Thoracic aorta (tissue), 2 donors: ENCODE measurements around the gene TAC4. TPM values are rescaled to one million over a fixed set of nuclear protein-coding genes. Genes with fewer than 3 reads are reported as not detected.

Experiments used
- ATAC-seq: fragments of 150-250 bp; one replicate; pipeline ENCODE4 v1.8.0; 2017; ENCODE audit warnings: low read depth; ENCODE audit not compliant: insufficient number of reproducible peaks, low FRiP score
- DNase-seq: peaks from one replicate; pipeline ENCODE4 v3.0.0-alpha.2; 2020; ENCODE audit warnings: low spot score
- H3K27ac ChIP-seq, 2 donors: fragments of 200-600 bp; sonication (generic); 1 replicate in 1 of 2; 2 replicates in 1 of 2; pipeline ENCODE4 v1.5.1; 2016; ENCODE audit warnings: mild to moderate bottlenecking in 2 of 2, moderate library complexity in 2 of 2
- H3K27me3 ChIP-seq: fragments of 200-600 bp; sonication (generic); replicated peaks from 2 replicates; pipeline ENCODE4 v1.6.0; 2016; ENCODE audit warnings: mild to moderate bottlenecking; ENCODE audit not compliant: insufficient read depth
- H3K36me3 ChIP-seq: fragments of 200-600 bp; sonication (generic); one replicate; pipeline ENCODE4 v1.5.1; 2016
- H3K4me1 ChIP-seq, 2 donors: fragments of 200-600 bp; sonication (generic); 1 replicate in 1 of 2; 2 replicates in 1 of 2; pipeline versions ENCODE4 v1.5.1 to v1.6.0; 2016; ENCODE audit warnings: low read depth in 2 of 2, mild to moderate bottlenecking in 1 of 2; ENCODE audit not compliant: control insufficient read depth in 1 of 2
- H3K4me3 ChIP-seq: fragments of 200-600 bp; sonication (generic); 2 replicates; pipeline ENCODE4 v1.5.1; 2016; ENCODE audit warnings: mild to moderate bottlenecking
- H3K9me3 ChIP-seq: fragments of 200-600 bp; sonication (generic); 2 replicates; pipeline ENCODE4 v1.5.1; 2016
- total RNA-seq, 2 donors: library from RNA; depleted of rRNA; stranded (reverse); fragments of >200 nt; gene quantifications; one replicate each; pipeline versions ENCODE4 v1.1.0 to v1.2.3, GENCODE V29; 2016
- TF ChIP-seq, protein P1 (sequence below): fragments of 200-600 bp; sonication (generic); IDR thresholded peaks from one replicate; pipeline ENCODE4 v1.5.1; 2019; ENCODE audit warnings: antibody characterized with exemption

TAC4 gene
- total RNA-seq, 2 donors from 2014 or later: not detected

DNA sequence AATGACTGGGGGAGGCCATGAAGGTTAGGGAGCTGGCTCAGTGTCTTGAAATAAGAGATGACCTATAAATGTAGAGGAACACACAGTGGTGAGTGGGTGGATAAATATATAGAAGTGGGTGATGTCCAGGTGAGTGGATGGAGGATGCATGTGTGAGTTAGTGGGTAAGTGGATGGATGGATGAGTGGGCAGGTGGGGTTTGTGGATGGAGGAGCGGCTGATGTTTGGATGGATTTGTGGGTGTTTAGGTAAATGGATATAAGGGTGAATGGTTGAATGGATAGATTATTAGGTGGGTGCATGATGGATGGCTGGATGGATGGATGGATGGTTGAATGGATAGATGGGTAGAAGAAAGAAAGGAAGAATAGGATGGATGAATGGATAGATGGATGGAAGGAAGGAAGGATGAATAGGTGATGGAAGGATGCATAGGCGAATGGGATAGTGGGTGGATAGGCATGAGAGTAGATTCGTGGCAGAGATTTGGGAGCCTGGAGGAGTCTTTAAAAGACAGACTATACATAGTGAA, 19.1 kb upstream of the TAC4 start:
- no peaks in the 10 kb centered on the region for H3K27me3 ChIP-seq
- no peaks in the 10 kb centered on the region for H3K36me3 ChIP-seq
- H3K4me1 ChIP-seq: no peaks in the 10 kb centered on the region
- H3K27ac ChIP-seq: no peak overlapping the region
- DNase-seq: no peak
- ATAC-seq: no peak
- no peak overlapping the region for H3K4me3 ChIP-seq
- TF ChIP-seq, protein P1, sequence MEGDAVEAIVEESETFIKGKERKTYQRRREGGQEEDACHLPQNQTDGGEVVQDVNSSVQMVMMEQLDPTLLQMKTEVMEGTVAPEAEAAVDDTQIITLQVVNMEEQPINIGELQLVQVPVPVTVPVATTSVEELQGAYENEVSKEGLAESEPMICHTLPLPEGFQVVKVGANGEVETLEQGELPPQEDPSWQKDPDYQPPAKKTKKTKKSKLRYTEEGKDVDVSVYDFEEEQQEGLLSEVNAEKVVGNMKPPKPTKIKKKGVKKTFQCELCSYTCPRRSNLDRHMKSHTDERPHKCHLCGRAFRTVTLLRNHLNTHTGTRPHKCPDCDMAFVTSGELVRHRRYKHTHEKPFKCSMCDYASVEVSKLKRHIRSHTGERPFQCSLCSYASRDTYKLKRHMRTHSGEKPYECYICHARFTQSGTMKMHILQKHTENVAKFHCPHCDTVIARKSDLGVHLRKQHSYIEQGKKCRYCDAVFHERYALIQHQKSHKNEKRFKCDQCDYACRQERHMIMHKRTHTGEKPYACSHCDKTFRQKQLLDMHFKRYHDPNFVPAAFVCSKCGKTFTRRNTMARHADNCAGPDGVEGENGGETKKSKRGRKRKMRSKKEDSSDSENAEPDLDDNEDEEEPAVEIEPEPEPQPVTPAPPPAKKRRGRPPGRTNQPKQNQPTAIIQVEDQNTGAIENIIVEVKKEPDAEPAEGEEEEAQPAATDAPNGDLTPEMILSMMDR: no peak
- no peaks in the 10 kb centered on the region for H3K9me3 ChIP-seq

DNA sequence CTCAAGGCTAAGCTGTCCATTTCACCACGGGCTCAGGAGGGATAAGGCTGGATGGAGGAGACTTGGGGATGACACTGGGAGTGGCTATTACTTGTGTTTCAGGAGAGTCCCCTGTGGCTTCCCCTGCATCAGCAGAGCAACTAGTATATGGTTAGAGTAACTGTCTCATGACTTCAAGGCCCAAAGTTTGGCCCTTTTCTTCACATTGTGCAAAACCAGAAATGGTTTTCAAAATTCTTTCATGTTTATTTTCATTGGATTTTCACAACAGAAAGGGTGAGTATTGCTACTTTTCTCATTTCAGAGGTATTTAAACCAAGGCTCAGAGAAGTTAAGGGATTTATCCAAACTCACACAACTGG, 18.1 kb upstream of the TAC4 start:
- no peak for DNase-seq
- TF ChIP-seq, protein P1: no peak
- no peak for ATAC-seq
- H3K9me3 ChIP-seq: no peaks in the 10 kb centered on the region
- no peak overlapping the region for H3K4me3 ChIP-seq
- H3K27me3 ChIP-seq: no peaks in the 10 kb centered on the region
- H3K27ac ChIP-seq: no peak overlapping the region
- no peaks in the 10 kb centered on the region for H3K4me1 ChIP-seq
- no peaks in the 10 kb centered on the region for H3K36me3 ChIP-seq

DNA sequence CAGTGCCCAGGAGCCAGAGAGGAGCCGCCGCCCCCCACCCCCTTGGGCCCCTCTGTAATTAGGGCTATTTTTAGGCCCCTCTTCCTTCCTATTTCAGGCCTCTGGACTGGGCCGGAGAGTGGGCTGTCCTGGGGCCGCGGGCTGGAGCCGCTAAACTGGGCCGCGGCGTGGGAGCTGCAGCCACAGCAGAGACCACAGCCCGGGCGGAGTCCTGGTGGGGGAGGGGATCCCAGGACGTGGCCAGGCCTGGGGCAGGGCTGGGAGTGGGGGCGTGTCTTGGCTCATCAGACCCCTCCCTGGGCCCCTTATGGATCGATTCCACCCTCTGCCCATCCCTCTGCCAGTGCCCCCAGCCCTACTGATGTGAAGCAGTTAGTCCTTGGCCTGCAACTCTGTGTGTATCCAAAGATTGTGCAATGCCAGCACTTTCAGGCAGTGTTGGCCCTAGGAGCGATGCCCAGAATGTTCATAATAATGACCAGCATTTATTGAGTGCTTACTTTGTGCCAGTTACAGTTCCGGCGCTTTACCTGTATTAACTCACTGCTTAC, 15.0 kb upstream of the TAC4 start:
- Histone ChIP-seq H3K27ac (no peak overlapping the region), H3K36me3 (no peaks in the 10 kb centered on the region), H3K9me3 (no peaks in the 10 kb centered on the region), H3K27me3 (no peaks in the 10 kb centered on the region), H3K4me1 (no peaks in the 10 kb centered on the region), H3K4me3 (no peak overlapping the region)
- TF ChIP-seq, protein P1: no peak
- DNase-seq: no peak
- ATAC-seq: no peak

DNA sequence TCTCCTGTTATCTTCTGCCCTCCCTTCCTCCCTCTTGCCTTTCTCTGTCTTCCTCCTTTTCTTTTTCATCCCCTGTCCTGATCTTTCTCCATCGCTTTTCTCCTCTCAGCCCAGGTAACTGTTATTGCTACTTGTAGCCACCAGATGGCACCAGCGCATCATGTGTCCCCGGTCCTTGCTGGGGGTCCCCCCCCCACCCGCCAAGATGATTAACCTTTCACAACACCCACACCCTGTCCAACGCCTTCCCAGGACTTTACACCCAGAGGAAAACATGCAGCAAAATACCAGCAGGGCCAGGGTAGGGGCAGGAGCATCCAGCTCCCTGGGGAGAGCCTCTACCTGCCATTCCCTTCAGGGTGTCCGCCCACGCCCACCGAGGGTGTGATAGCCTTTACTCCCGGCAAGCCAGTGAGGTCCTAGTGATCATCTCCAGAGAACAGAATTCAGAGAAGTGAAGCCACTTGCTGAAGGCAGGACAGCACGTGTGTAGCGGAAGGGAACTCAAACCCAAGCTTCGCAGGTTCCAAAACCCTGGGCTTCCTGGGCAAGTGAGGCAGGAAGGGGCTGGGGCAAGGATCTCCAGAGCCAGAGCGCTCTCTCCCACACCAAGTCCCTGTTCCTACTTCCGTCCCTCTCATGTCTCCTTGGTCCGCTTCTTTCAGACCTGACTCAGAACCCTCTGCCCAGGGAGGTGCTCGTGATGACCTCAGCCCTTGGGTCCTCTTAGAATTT, 13.4 kb upstream of the TAC4 start:
- H3K36me3 ChIP-seq: no peaks in the 10 kb centered on the region
- H3K9me3 ChIP-seq: no peaks in the 10 kb centered on the region
- ATAC-seq: no peak
- no peaks in the 10 kb centered on the region for H3K27me3 ChIP-seq
- TF ChIP-seq, protein P1: peak; percentile 81
- DNase-seq: no peak
- H3K4me3 ChIP-seq: no peak overlapping the region
- no peaks in the 10 kb centered on the region for H3K4me1 ChIP-seq
- no peak overlapping the region for H3K27ac ChIP-seq

DNA sequence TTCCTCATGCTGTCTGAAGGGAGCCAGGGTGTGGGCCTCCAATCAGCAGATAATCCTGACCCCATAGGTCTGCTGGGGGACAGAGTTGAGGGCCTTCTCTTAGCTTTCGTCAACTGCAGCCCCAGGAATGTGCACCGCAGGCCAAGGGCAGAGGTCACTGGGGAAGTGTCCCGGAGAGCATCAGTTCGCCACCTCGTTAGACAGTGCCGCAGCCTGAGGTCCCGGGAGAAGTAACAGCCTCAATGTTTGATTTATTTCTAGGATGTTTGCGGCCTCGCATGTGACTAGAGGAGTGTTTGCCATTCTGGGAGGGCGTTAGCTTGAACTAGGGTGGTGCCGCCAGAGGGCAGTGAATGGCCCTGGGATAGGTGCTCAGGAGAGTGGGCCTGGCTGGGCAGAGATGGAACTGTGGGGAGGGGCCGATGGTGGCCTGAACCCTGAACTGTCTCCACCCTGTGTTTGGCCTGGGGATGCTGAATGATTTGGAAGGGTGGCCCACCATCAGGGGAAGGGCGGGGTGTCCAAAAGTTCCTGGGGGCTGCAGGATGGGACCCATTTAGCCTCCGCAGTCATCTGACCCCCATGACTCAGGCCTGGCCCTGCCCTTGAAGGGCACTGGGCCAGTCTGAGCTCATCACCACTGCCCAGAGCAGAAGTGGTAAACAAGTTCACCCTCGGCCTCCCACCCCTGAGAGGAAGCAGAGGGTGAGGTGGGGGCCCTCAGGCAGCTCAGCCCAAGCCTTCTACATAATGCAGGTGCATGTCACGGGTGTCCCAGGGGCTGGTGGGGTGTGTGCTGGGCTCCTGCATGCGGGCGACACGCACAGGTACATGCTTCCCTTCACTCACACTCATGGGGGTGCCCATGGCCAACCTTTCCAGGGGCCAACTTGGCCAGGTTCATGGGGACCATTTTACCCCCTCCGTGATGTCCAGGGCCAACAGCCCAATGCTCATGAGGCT, 12.4 kb upstream of the TAC4 start:
- no peaks in the 10 kb centered on the region for H3K27me3 ChIP-seq
- no peak overlapping the region for H3K27ac ChIP-seq
- H3K4me3 ChIP-seq: no peak overlapping the region
- DNase-seq (no peak), ATAC-seq (no peak)
- no peaks in the 10 kb centered on the region for H3K9me3 ChIP-seq
- no peaks in the 10 kb centered on the region for H3K4me1 ChIP-seq
- no peaks in the 10 kb centered on the region for H3K36me3 ChIP-seq
- TF ChIP-seq, protein P1: no peak
